Uterus (tissue), 2 donors: ENCODE data around the gene ACSS2.

Experiments
- CTCF ChIP-seq, 4 experiments: fragments of 200-600 bp in 2 of 4; fragments of 450-650 bp in 2 of 4; sonication (generic) in 2 of 4; IDR thresholded peaks; one replicate each; pipeline ENCODE4 v1.5.1; 2016 to 2019; ENCODE audit warnings: antibody characterized with exemption in 4 of 4, mild to moderate bottlenecking in 2 of 4, moderate library complexity in 1 of 4
- POLR2A ChIP-seq, 2 donors: fragments of 450-650 bp; IDR thresholded peaks; one replicate each; pipeline ENCODE4 v1.6.1; 2016; ENCODE audit warnings: antibody characterized with exemption in 2 of 2, mild to moderate bottlenecking in 1 of 2, moderate library complexity in 1 of 2

GRCh38 chr20:34863421-34863965 lies 12.9 kb upstream of the ACSS2 start:
- TF ChIP-seq CTCF (IDR thresholded peaks at IDR 0.05): no peak
- no peak for TF ChIP-seq POLR2A (IDR thresholded peaks at IDR 0.05)
